Adipose tissue (tissue), 3 donors: ENCODE measurements around the gene C5AR1. TPM values are rescaled to one million over a fixed set of nuclear protein-coding genes. Genes with fewer than 3 reads are reported as not detected.
"Not testable (repeated sequence)": the region's sequence is repeated elsewhere in the genome, so short reads cannot be mapped to it uniquely, and the experiment has no call there.

Source experiments
- H3K27ac ChIP-seq: one replicate; pipeline ENCODE4 v1.5.1; 2013; ENCODE audit warnings: low read depth, low read length
- WGBS, 3 donors: extraction: QIAGEN DNeasy Blood & Tissue Kit; methylation state at CpG; one replicate each; pipeline ENCODE4 v1.1.7; 2013; 5-methylcytosine and 5-hydroxymethylcytosine counted together
- polyA plus RNA-seq, 3 donors: library from polyadenylated mRNA; stranded (reverse); fragments of 200-250 nt; gene quantifications; one replicate each; pipeline ENCODE4 v1.2.3, GENCODE V29; 2013
- donor health status: healthy with polysubstance abuse.
- donor health status: Bipolar disorder and iron deficiency.
- donor health status: healthy.

The C5AR1 gene
- polyA plus RNA-seq, 3 donors, result 3.6 to 50.5 (median 26.9) TPM

DNA sequence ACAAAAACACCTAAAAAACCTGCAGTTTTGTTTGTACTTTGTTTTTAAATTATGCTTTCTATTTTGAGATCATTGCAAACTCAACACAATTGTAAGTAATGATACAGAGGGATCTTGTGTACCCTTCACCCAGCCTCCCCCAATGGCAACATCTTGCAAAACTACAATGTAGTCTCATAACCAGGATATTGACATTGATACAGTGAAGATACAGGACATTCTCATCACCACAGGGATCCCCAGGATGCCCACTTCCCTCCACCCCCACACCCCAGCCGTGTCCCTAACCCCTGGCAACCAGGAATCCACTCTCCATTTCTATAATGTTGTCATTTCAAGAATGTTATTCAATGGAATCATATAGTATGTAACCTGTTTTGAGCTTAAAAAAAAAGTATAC is 12.0 kb downstream of the C5AR1 start:
- WGBS, 3 donors, result 88 to 91% (median 90%) methylated on average over 1 of the region's 1 CpG

DNA sequence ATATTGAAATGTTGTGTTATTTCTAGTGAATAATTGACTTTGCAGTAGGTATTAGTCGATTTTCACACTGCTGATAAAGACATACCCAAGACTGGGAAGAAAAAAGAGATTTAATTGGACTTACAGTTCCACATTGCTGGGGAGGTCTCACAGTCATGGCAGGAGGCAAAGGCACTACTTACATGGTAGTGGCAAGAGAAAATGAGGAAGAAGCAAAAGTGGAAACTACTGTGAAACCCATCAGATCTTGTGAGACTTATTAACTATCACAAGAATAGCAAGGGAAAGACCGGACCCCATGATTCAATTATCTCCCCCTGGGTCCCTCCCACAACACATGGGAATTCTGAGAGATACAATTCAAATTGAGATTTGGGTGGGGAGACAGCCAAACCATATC is 12.4 kb downstream of the C5AR1 start:
- 68 to 87% (median 77%) methylated on average over 2 of the region's 2 CpGs for WGBS, 3 donors
- H3K27ac ChIP-seq, result no peak overlapping the region

More for the DNA sequence above, 12.0 kb downstream of the C5AR1 start:
- H3K27ac ChIP-seq, result no peak overlapping the region

DNA sequence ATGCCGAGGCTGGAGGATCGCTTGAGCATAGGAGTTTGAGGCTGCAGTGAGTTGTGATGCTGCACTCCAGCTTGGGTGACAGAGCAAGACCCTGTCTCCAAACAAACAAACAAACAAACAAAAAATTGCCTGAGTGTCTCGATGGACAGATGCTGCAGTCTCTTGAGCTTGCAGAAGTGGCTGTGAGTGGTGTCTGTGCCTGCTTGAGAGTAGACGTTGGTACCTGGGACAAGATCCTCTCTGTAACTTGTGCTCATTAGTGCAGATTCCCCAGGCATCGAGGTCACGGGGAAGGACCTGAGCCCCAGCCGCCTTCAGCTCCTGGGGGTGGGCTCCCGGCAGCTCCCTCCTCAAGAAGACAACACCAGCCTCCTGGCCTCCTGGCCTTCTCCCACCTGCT is 13.7 kb downstream of the C5AR1 start:
- 67 to 74% (median 73%) methylated on average over 8 of the region's 8 CpGs for WGBS, 3 donors
- no peak overlapping the region for H3K27ac ChIP-seq

DNA sequence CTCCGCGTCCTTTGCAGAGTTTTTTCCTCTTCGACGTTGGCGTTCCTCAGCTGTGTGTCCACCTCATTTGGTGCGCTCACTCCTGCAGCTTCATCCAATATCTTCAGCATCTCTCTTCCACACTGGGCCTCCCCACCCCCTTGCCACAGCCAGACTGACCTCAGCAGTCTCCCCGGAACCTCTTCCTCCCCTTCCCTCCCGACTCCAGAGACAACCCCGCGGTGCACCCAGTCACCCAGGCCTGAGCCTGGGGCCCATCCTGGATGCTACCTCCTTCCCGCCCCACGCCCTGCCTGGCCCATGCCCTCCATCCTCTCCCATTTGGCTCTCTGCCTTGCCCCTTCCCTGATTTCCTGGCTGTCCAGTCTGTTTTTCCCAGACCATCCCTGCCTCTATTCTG is 14.2 kb downstream of the C5AR1 start:
- H3K27ac ChIP-seq, result no peak overlapping the region
- WGBS, 3 donors, result 74 to 83% (median 79%) methylated on average over 11 to 12 of the region's 12 CpGs

DNA sequence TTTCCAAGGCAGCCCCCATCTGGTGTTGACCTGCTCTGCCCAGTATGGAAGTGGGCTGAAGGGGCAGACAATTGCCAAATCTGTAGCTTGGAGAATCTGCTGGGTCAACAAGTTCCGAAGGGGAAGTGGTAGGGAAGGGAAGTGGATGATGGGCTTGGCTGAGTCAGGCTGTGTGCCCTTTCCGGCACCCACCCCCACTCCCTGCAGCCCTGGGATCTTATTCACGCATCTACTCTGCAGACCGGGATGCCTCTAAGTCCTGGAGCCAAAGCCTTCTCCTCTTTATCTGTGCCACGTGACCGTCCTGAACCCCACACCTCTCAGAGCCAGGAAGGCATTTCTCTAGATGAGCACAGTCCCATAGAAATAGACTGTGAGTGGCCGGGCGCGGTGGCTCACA is 14.8 kb downstream of the C5AR1 start:
- WGBS, 3 donors, result 36 to 64% (median 48%) methylated on average over 9 of the region's 9 CpGs
- no peak overlapping the region for H3K27ac ChIP-seq

DNA sequence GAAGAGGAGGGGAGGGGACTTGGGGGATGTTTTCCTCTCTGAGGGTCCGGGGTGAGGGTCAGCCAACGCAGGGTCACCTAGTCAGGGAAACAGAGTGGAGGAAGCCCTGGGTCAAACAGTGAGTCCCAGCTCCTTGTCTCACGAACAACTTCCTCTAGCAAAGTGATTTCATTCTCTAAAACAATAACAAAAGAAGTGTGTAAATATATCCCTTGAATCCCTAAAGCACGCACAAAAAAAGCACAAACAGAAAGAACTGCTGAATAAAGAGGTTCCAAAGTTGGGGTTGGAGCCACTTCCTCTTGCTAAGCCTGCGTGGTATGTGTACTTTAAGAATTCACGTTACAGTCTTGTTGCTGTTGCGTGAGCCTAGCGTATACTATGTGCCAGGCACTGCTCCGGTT is 20.8 kb downstream of the C5AR1 start:
- 28 to 49% (median 30%) methylated on average over 9 of the region's 9 CpGs for WGBS, 3 donors

DNA sequence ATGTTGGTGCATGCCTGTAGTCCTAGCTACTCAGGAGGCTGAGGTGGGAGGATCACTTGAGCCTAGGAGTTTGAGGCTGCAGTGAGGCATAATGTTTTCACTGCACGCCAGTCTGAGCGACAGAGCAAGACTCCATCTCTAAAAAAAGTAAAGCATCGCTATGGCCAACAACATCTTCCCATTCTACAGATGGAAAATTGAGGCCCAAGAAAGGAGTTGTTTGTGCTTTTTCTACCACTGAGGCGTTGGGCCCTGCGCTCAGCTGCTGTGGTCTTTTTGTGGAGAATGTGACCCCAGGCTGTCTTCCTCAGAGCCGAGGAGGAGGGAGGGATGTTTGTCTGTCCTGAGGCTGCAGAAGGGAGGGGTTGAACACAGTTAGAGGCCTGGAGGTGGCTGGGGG is 21.8 kb downstream of the C5AR1 start:
- peak overlapping the region; percentile 64 for H3K27ac ChIP-seq

More for the DNA sequence above, 20.8 kb downstream of the C5AR1 start:
- no peak overlapping the region for H3K27ac ChIP-seq

DNA sequence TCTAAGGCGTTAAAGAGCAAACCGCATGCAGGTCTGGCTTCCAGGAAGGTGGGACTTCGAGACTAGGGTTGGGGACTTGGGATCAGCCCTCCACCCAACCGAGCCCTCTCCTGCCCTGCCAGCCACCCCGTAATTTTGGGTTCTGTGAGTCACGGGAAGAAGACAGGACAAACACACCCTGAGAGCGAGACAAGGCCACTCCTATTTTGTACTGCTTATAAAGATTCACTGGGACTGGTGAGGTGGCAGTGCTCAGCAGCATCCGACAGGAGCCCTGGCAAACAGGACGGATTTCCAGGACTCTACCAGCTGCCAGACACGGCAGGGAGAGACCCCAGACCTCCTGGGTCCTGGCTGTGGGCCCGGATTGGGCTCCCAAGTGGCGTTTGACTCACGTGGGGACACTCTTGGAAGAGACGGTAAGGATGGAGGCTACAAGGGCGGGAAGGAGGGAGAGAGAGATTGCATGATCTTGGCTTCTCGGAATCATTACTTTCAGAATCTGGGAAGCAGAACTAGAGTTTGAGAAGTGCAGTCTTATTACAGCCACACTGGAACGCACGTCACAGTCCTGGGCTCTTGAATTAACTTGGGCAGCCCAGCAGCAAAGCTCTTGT is 22.4 kb downstream of the C5AR1 start, which contains the start of gene C5AR2:
Gene C5AR2, plus strand, starts transcription at position 245 of the 617 bp plus-strand sequence. CDS start 8,625 bp downstream, outside the sequence.
- peak within 1 kb of the TSS; percentile 64 for H3K27ac ChIP-seq
- 48 to 54% (median 51%) methylated on average over 18 of the region's 18 CpGs for WGBS, 3 donors

More for the DNA sequence above, 21.8 kb downstream of the C5AR1 start:
- 76 to 93% (median 91%) methylated on average over 6 of the region's 6 CpGs for WGBS, 3 donors

DNA sequence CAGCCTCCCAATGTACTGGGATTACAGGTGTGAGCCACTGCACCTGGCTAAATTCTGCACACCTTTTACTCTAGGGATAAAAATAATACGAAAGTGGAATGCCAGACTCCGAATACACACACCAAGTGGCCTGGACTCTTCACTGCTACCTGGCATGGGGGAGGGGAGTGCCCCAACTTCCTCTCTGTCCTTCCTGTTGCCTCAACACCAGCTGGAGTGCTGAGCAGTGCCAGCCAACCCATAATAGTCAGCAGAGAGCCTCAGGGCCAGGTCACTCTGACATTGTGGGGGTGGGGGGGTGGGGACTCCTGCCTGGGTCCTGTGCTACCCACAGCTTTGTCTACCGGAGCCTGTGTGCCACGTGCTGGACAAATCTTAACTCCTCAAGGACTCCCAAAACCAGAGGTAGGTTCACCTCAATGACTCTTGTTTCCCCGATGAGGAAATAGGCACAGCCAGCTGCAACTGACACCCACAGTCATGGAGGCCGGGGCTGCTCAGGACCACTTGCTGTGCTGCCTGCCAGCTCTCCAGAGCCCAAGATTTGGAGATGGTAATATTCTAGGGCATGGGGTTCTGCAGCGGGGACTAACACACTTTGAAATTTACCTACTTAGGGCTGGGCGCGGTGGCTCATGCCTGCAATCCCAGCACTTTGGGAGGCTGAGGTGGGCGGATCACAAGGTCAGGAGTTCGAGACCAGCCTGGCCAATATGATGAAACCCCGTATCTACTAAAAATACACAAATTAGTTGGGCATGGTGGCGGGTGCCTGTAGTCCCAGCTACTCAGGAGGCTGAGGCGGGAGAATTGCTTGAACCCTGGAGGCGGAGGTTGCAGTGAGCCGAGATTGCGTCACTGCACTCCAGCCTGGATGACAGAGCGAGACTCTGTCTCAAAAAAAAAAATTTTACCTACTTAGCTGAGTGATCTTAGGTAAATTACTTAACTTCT is 27.4 kb downstream of the C5AR1 start:
- peak overlapping the region; percentile 74 for H3K27ac ChIP-seq
- WGBS, 3 donors, result 58 to 69% (median 66%) methylated on average over 18 of the region's 18 CpGs

DNA sequence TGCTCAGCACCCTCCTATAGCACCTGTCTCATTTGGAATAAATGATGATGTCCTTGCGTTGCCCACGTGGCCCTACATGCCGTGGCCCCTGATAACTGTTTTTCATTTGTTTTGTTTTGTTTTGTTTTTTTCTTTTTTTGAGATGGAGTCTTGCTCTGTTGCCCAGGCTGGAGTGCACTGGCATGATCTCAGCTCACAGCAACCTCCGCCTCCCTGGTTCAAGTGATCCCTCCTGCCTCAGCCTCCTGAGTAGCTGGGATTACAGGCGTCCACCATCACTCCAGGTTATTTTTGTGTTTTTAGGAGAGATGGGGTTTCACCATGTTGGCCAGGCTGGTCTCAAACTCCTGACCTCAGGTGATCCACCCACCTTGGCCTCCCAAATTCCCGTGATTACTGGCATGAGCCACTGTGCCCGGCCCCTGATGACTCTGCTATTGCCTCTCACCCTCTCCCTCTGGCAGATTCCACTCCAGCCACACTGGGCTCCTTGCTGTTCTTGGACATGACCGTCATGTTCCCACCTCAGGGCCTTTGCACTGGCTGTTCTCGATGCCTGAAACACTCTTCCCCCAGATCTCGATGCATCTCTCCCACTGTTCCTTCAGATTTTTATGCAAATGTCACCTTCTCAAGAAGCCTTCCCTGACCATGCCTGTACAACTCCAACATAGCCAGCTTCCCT is 29.7 kb downstream of the C5AR1 start:
- 69 to 83% (median 80%) methylated on average over 10 of the region's 10 CpGs for WGBS, 3 donors
- no peak overlapping the region for H3K27ac ChIP-seq

DNA sequence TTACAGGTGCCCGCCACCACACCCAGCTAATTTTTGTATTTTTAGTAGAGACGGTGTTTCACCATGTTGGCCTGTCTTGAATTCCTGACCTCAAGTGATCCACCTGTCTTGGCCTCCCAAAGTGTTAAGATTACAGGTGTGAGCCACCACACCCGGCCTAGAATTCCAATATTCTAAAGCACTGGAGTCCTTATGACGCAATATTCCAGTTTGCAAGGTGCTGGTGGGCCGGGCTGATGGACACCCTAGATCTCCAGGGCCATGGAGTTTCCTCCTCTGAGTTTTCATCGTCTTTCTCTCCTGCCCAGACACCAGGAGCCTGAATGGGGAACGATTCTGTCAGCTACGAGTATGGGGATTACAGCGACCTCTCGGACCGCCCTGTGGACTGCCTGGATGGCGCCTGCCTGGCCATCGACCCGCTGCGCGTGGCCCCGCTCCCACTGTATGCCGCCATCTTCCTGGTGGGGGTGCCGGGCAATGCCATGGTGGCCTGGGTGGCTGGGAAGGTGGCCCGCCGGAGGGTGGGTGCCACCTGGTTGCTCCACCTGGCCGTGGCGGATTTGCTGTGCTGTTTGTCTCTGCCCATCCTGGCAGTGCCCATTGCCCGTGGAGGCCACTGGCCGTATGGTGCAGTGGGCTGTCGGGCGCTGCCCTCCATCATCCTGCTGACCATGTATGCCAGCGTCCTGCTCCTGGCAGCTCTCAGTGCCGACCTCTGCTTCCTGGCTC is 31.0 kb downstream of the C5AR1 start:
- WGBS, 3 donors, result 90 to 94% (median 91%) methylated on average over 28 to 29 of the region's 29 CpGs

DNA sequence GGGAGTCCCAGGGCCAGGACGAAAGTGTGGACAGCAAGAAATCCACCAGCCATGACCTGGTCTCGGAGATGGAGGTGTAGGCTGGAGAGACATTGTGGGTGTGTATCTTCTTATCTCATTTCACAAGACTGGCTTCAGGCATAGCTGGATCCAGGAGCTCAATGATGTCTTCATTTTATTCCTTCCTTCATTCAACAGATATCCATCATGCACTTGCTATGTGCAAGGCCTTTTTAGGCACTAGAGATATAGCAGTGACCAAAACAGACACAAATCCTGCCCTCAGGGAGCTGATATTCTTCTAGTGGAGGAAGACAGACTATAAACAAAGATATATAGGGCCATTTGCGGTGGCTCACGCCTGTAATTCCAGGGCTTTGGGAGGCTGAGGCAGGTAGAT is 32.1 kb downstream of the C5AR1 start:
- 92 to 98% (median 93%) methylated on average over 4 of the region's 4 CpGs for WGBS, 3 donors
- H3K27ac ChIP-seq, result no peak overlapping the region

More for the DNA sequence above, 31.0 kb downstream of the C5AR1 start:
- H3K27ac ChIP-seq, result no peak overlapping the region

DNA sequence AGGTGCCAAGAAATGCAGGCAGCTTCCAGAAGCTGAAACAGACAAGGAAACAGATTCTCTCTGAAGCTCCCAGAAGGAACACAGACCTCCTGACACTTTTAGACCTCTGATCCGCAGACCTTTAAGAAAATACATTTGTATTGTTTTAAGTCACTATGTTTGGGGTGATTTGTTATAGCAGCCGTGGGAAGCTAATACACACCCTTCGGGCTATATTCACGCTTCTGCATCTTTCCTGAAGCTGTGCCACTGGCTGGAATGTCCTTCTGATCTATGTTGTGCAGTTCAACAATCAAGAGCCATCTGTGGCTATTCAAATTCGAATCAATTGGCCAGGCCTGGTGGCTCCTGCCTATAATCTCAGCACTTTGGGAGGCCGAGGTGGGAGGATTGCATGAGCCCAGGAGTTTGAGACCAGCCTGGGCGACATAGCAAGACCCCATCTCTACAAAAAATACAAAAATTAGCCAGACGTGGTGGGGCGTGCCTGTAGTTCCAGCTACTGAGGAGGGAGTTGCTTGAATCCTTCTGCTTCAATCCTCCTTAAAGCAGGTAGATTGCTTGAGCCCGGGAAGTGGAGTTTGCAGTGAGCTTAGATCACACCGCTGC is 33.6 kb downstream of the C5AR1 start:
- WGBS, 3 donors, result 85 to 91% (median 89%) methylated on average over 11 of the region's 11 CpGs
- H3K27ac ChIP-seq, result no peak overlapping the region

DNA sequence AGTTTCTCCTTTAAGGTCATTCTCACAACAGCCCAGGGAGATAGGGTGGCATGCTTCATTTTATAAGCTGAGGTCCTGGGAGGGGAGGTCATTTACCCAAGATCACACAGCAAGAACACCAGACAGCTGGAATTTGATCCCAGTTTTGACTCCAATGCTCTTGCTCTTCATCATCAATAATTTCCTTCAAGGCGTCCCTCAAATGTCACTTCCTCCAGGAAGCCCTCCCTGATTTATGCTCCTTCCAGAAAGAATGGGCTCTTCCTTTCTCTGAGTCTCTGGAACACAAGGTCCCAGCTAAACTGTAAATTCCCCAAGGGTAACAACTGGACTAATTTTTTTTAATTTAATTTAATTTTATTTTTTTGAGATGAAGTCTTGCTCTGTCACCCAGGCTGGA is 34.8 kb downstream of the C5AR1 start:
- H3K27ac ChIP-seq, result no peak overlapping the region
- WGBS, 3 donors, result 78 to 91% (median 88%) methylated on average over 1 of the region's 1 CpG

DNA sequence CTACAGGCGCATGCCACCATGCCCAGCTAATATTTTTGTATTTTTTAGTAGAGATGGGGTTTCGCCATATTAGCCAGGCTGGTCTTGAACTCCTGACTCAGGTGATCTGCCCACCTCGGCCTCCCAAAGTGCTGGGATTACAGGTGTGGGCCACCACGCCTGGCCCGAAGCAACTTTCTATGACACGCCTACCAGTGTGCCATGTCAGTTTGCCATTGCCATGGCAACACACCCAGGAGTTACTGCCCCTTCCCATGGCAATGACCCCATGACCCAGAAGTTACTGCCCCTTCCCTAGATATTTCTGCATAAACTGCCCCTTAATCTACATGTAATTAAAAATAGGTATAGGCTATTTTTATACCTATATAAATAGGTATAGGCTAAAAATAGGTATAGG is 36.4 kb downstream of the C5AR1 start:
- 89 to 95% (median 93%) methylated on average over 6 of the region's 6 CpGs for WGBS, 3 donors

DNA sequence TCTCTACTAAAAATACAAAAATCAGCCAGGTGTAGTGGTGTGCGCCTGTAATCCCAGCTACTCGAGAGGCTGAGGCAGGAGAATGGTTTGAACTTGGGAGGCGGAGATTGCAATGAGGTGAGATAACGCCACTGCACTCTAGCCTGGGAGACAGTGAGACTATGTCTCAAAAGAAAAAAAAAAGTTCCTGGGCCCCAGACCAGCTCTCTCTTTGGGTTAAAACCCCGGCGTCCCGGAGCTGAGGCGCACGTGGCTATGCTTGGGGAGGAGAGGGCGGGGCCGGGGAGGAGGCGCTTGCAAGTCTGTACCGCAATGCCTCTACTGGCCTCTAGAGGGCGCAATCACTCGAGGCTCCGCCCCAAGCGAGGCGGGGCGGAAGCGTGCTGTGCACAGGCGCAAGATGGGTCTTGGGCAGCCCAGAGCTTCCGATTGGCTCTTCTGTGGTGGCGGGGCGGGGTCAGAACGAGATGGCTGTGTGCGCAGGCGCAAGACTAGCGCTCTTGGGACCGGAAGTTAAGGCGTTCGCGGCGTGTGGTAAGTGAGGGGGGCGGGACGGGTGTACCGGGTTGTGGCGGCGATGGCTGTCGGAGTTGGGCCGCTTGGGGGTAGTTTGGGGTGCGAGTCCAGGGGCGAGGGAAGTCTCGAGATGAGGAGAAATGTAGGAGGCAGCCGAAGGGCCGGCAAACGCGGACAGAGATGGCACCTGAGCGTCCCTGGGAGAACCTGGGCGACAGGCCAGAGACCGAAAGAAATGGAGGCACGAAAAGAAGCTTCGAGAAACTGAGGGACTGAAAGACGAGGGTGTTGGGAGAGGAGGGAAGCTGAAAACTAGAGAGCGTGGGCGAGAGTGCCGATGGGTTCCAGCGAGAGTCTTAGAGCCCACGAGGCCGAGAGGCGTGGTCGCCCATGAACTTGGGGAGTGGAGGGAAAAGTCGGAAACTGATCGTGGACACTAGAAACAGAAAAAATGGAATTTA is 39.4 kb downstream of the C5AR1 start, which contains the start of gene DHX34:
Gene DHX34, plus strand, starts transcription at position 497 of the 977 bp plus-strand sequence. CDS start 3,716 bp downstream, outside the sequence.
- no peak within 1 kb of the TSS for H3K27ac ChIP-seq
- 3% methylated on average over 63 of the region's 63 CpGs for WGBS, 3 donors

More for the DNA sequence above, 36.4 kb downstream of the C5AR1 start:
- H3K27ac ChIP-seq, result not testable (repeated sequence)

DNA sequence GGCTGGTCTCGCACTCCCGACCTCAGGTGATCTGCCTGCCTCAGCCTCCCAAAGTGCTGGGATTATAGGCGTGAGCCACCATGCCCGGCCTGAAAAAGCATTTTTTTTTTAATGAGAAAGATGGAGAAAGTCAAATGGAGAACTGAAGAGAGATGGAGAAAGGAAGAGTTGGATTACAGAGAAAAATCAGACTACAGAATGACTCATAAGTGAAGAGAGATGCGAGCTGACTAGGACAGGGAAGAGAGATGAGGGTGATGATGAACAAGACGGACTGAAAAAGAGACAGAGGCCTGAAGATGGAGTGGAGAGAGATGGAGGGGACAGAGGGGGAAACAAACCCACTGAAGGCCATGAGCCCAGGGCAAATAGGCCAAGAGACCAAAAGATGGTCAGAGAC is 41.0 kb downstream of the C5AR1 start:
- no peak overlapping the region for H3K27ac ChIP-seq
- WGBS, 3 donors, result 88 to 92% (median 89%) methylated on average over 6 of the region's 6 CpGs
